Measurements from ENCODE around the gene NEU1.

DNA sequence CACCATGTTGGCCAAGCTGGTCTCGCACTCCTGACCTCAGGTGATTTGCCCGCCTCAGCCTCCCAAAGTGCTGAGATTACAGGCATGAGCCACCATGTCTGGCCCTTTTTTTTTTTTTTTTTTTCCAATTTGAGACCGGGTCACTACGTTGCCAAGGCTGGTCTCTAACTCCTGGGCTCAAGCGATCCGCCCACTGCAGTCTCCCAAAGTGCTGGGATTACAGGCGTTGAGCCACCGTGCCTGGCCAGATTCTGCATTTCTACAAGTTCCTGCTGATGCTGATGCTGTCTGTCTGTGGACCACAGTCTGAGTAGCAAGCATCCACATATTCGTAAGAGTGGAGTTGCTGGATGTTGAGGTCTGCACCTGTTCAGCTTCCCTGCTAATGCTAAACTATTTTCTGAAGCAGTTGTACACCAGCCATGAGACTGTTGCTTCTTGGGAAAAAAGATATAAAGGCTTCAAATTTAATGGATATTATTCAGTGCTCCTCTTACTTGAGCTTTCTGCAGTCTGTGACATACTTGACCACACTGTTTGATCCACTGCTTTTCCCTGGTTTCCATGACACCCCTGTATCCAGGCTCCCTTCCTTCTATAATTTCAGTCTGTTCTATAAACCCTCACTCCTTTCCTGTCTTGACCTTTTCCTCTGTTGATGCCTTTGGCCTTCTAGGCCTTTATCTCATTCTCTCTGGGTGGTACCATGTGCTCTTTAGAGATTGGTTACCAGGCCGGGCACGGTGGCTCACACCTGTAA lies 49.4 kb upstream of the NEU1 start:
- no peak for TF ChIP-seq EP300 (IDR thresholded peaks at IDR 0.05)
- TF ChIP-seq CTCF (IDR thresholded peaks at IDR 0.05): no peak

All from ovary (tissue), 3 donors.